Aorta (tissue), 5 donors: ENCODE measurements around the gene GM2A. TPM values are rescaled to one million over a fixed set of nuclear protein-coding genes. Genes with fewer than 3 reads are reported as not detected.
A peak's percentile ranks its signal among the peaks of the same experiment; 100 is the strongest.
"Not testable (repeated sequence)": the region's sequence is repeated elsewhere in the genome, so short reads cannot be mapped to it uniquely, and the experiment has no call there.

Experiments used
- ATAC-seq: fragments of 200-7000 bp; cut with Tn5 transposase; one replicate; pipeline ENCODE4 v1.9.1; 2022; ENCODE audit warnings: moderate library complexity; ENCODE audit not compliant: low FRiP score
- DNase-seq, 2 donors: peaks; one replicate each; pipeline ENCODE4 v3.0.0-alpha.2; 2020
- H3K27ac ChIP-seq, 2 donors: one replicate each; pipeline ENCODE4 v1.5.1; 2013; ENCODE audit warnings: low read length in 2 of 2, mild to moderate bottlenecking in 2 of 2, moderate library complexity in 2 of 2, control low read depth in 1 of 2, inconsistent platforms in 1 of 2, low read depth in 1 of 2
- H3K27me3 ChIP-seq, 2 donors: one replicate each; pipeline ENCODE4 v1.6.1; 2013; ENCODE audit warnings: control low read depth in 1 of 2, low read length in 1 of 2, mild to moderate bottlenecking in 1 of 2, moderate library complexity in 1 of 2; ENCODE audit not compliant: insufficient read depth in 2 of 2, control insufficient read depth in 1 of 2
- H3K36me3 ChIP-seq, 2 donors: one replicate each; pipeline ENCODE4 v1.6.1; 2013; ENCODE audit warnings: control low read depth in 1 of 2, low read length in 1 of 2, mild to moderate bottlenecking in 1 of 2; ENCODE audit not compliant: insufficient read depth in 2 of 2, control insufficient read depth in 1 of 2
- H3K4me1 ChIP-seq, 2 donors: one replicate each; pipeline ENCODE4 v1.6.1; 2013; ENCODE audit warnings: low read length in 2 of 2, control low read depth in 1 of 2, mild to moderate bottlenecking in 1 of 2, moderate library complexity in 1 of 2; ENCODE audit not compliant: insufficient read depth in 2 of 2, control insufficient read depth in 1 of 2
- H3K4me3 ChIP-seq, 2 donors: one replicate each; pipeline ENCODE4 v1.5.1; 2013; ENCODE audit warnings: low read length in 2 of 2, control low read depth in 1 of 2, mild to moderate bottlenecking in 1 of 2
- H3K9me3 ChIP-seq: one replicate; pipeline ENCODE4 v1.6.1; 2013; ENCODE audit warnings: mild to moderate bottlenecking, low read length; ENCODE audit not compliant: control insufficient read depth
- WGBS, 2 donors: extraction: QIAGEN DNeasy Blood & Tissue Kit; methylation state at CpG; one replicate each; pipeline ENCODE4 v1.1.7; 2013; 5-methylcytosine and 5-hydroxymethylcytosine counted together
- intact Hi-C, 2 donors: fragments of 100-400 bp; cut with DNase I; formaldehyde crosslinking; loops; one replicate each; pipeline versions ENCODE4 v1.14.2 to v1.15.0; 2022
- polyA plus RNA-seq, 2 donors: library from polyadenylated mRNA; stranded (reverse); fragments of 200-250 nt; gene quantifications; one replicate each; pipeline ENCODE4 v1.2.3, GENCODE V29; 2013
- total RNA-seq, 2 donors: library from RNA; stranded (reverse); fragmentation: NEBNext Ultra II Directional; extraction: Animal tissue kit (Norgen Biotek cat#: 25700); gene quantifications; one replicate each; pipeline ENCODE4 v1.2.1, GENCODE V29; 2021
- donor health status: healthy with polysubstance abuse.
- donor health status: Bipolar disorder and iron deficiency.
- donor health status: DM: no; HTN: no; CAD: no.
- donor health status: DM: no; HTN: no; CAD: no.
- donor health status: DM: yes; HTN: yes; CAD: no.

Gene GM2A
- total and polyA plus RNA-seq, 4 donors: 13.7 to 32.7 (median 21.1) TPM

DNA sequence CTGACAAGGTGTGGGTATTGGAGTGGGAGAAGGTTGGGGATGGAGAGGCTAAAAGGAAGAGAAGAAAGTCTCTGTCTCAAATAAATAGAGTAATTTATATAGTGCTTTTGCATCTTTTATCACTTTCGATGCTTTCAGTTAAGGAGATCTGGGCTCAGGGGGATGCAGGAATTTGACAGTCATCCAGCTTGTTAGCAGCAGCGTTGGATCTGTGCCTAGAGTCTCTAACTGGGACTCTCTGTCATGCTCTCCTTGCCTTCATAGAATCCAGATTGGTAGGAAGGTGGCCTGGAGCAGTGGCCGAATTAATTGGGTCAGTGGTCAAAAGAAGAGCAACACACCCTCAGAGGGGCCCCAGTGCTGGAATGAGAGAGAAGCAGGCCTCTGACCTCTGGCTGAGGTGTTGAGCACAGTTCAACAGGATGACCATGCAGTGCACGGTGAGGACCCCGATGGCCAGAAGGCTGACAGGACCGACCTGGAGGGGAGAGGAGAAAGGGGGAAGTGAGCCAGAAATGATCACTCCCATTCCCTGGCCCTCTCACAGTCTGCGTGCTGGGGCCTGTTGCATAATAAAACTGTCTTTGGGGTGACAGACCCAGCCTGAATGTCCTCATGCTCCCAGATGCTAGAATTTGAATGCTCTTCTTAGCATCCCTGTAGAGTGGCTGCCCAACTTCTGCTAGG is 42.9 kb downstream of the GM2A start:
- 41 to 42% methylated on average over 7 of the region's 7 CpGs for WGBS, 2 donors
- ATAC-seq (peak; percentile 57), DNase-seq (no peak)
- H3K36me3 ChIP-seq: no peaks in the 10 kb centered on the region
- H3K4me3 ChIP-seq: no peak overlapping the region
- no peaks in the 10 kb centered on the region for H3K9me3 ChIP-seq
- intact Hi-C loops: no loop called here
- no peaks in the 10 kb centered on the region for H3K27me3 ChIP-seq
- no peak overlapping the region for H3K27ac ChIP-seq
- no peaks in the 10 kb centered on the region for H3K4me1 ChIP-seq

DNA sequence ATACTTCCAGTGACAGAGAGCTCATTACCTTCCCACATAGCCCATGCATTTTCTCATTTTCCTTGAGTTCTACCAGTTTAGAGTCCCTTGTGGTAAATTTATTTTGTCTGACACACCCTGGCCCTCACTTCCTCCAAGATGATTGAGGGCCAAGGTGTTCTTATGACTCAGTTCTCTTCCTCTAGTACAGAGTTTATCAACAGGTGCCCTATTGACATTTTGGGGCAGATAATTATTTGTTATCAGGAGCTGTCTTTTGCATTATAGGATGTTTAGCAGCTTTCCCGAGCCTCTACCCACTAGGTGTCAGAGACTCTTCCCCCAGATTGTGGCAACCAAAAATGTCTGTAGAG is 43.5 kb downstream of the GM2A start:
- intact Hi-C loops: no loop called here

DNA sequence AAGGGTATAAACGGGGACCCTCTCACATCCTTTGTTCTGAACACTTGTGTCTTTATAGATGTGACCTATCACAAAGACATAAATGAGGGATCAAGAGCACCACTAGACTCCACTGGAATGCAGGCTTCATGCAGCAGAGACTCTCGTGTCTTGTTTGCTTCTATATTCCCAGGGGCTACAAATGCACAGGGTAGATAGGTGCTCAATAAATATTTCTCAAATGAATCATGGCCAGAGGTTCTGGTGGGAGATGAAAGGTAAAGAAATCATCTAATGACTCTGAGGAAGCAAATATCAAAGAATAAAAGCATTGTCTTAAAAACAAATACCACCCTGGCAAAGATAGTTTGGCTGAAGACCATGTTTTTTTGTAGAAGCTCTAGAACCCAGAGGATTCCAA is 44.0 kb downstream of the GM2A start:
- ATAC-seq: no peak
- WGBS, 2 donors: 56 to 69% methylated on average over 2 of the region's 2 CpGs

More for the DNA sequence above, 43.5 kb downstream of the GM2A start:
- H3K36me3 ChIP-seq: no peaks in the 10 kb centered on the region
- no peak for ATAC-seq
- no peaks in the 10 kb centered on the region for H3K4me1 ChIP-seq
- H3K27me3 ChIP-seq: no peaks in the 10 kb centered on the region
- no peak overlapping the region for H3K27ac ChIP-seq
- no peak overlapping the region for H3K4me3 ChIP-seq
- no peak for DNase-seq
- H3K9me3 ChIP-seq: no peaks in the 10 kb centered on the region
- 82 to 96% methylated on average over 1 of the region's 1 CpG for WGBS, 2 donors

DNA sequence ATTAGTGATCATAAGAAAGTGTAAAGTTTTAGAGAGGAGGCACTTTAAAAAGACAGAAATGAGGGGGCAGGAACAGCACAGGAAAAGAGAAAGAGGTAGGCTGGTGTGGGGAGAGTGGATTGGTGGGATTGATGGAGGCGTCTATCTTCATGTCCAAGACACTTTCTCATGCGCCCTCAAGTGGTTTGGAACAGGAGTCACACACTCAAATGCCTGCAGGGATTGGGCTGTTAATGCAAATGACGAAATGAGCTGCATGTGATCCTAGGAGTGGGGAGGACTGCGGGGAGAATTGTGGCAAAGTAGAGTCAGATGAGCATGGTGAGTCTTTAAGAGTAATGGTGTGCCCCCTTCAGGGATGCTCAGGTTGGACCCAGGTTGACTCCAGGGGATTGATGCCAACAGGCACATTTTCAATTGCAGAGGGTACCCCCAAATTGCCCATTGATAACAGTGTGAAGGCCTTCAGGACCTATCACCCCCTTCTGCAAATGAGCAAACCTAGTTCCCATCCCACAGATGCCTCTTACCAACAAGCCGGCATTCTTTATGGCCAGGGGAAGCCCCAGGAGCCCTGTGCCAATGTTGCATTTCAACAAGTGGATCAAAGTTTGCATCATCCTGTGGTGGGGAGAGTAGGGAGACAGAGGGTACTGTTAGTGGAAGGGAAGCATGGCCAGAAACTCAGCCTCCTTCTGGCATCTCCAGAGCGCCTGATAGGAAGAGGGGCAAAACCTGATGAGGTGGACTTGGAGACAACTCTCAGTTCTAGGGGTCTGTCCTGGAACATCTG is 45.3 kb downstream of the GM2A start:
- Histone ChIP-seq H3K4me1 (no peaks in the 10 kb centered on the region), H3K36me3 (no peaks in the 10 kb centered on the region), H3K27me3 (no peaks in the 10 kb centered on the region), H3K27ac (no peak overlapping the region), H3K9me3 (no peaks in the 10 kb centered on the region), H3K4me3 (no peak overlapping the region)
- DNase-seq (no peak), ATAC-seq (peak; percentile 59)
- 34 to 81% methylated on average over 6 of the region's 6 CpGs for WGBS, 2 donors
- intact Hi-C loops: no loop called here

More for the DNA sequence above, 44.0 kb downstream of the GM2A start:
- no peaks in the 10 kb centered on the region for H3K27me3 ChIP-seq
- H3K9me3 ChIP-seq: no peaks in the 10 kb centered on the region
- H3K27ac ChIP-seq: no peak overlapping the region
- no peak for DNase-seq
- intact Hi-C loops: no loop called here
- H3K36me3 ChIP-seq: no peaks in the 10 kb centered on the region
- no peak overlapping the region for H3K4me3 ChIP-seq
- H3K4me1 ChIP-seq: no peaks in the 10 kb centered on the region

DNA sequence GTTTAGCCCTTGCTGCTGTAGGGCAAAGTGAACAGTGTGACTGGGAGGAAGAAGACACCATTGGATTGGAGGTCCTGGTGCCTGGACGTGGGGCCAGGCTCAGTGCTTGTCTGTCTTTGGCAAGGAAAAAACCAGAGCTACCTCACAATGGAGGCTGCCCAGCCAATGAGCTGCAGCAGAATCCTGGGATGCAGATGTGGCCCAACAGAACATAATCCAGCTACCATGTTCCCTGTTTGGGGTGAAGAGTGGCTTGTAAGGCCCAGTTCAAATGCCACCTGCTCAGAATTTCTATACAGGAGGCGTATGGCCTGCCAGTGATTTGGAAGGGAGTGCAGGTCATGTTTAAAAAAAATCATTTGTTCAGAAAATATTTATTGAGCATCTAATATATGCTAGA is 50.7 kb downstream of the GM2A start, which contains the start of gene SLC36A3:
Gene SLC36A3 (minus strand): TSS at position 101 of the 400 bp plus-strand sequence. CDS start 412 bp downstream, outside the sequence.
- 74 to 80% methylated on average over 2 of the region's 2 CpGs for whole genome bisulfite sequencing, 2 donors
- DNase-seq: no peak
- no peak for ATAC-seq

DNA sequence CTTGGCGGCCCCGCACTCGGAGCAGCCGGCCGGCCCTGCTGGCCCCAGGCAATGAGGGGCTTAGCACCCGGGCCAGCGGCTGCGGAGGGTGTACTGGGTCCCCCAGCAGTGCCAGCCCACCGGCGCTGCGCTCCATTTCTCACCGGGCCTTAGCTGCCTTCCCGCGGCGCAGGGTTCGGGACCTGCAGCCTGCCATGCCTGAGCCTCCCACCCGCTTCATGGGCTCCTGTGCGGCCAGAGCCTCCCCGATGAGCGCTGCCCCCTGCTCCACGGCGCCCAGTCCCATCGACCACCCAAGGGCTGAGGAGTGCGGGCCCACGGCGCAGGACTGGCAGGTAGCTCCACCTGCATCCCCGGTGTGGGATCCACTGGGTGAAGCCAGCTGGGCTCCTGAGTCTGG is 56.3 kb downstream of the GM2A start:
- H3K36me3 ChIP-seq, intact Hi-C loops, ATAC-seq, DNase-seq, H3K4me3 ChIP-seq, H3K4me1 ChIP-seq, H3K9me3 ChIP-seq, H3K27me3 ChIP-seq, H3K27ac ChIP-seq: not testable (repeated sequence)
- WGBS, 2 donors: 97 to 98% methylated on average over 14 to 27 of the region's 27 CpGs

More for the DNA sequence above, 50.7 kb downstream of the GM2A start, which contains the start of gene SLC36A3:
- intact Hi-C loops: no loop called here
- Histone ChIP-seq H3K27me3 (no peaks in the 10 kb centered on the region), H3K9me3 (peaks cover 1% of the 10 kb centered on the region), H3K4me1 (no peaks in the 10 kb centered on the region), H3K4me3 (no peak within 1 kb of the TSS), H3K36me3 (no peaks in the 10 kb centered on the region), H3K27ac (no peak within 1 kb of the TSS)

DNA sequence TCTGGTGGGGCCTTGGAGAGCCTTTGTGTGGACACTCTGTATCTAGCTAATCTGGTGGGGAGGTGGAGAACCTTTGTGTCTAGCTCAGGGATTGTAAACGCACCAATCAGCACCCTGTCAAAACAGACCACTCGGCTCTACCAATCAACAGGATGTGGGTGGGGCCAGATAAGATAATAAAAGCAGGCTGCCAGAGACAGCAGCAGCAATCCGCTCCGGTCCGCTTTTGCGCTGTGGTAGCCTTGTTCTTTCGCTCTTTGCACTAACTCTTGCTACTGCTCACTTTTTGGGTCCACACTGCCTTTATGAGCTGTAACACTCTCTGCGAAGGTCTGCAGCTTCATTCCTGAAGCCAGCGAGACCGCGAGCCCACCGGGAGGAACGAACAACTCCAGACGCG is 56.8 kb downstream of the GM2A start:
- 83 to 89% methylated on average over 15 of the region's 15 CpGs for WGBS, 2 donors
- ATAC-seq, H3K27ac ChIP-seq, H3K36me3 ChIP-seq, DNase-seq, H3K4me1 ChIP-seq, H3K27me3 ChIP-seq, intact Hi-C loops, H3K9me3 ChIP-seq, H3K4me3 ChIP-seq: not testable (repeated sequence)

DNA sequence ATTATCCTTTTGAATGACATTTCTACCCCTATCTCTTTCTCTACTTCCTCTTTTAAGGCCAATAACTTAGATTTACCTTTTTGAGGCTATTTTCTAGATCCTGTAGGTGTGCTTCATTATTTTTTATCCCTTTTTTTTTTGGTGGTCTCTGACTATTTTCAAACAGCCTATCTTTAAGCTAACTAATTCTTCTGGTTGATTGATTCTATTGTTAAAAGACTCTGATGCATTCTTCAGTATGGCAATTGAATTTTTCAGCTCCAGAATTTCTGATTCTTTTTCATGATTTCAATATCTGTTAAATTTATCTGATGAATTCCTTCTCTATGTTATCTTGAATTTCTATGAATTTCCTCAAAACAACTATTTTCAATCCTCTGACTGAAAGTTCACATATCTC is 57.9 kb downstream of the GM2A start:
- Histone ChIP-seq H3K4me3 (no peak overlapping the region), H3K9me3 (peaks cover 4% of the 10 kb centered on the region), H3K4me1 (no peaks in the 10 kb centered on the region), H3K27me3 (no peaks in the 10 kb centered on the region), H3K36me3 (no peaks in the 10 kb centered on the region), H3K27ac (no peak overlapping the region)
- no peak for DNase-seq
- no peak for ATAC-seq
- intact Hi-C loops: no loop called here
